HPDE6-E6E7 (cell line): ENCODE results near the gene EPB41L4A.
"Not testable (repeated sequence)": the region's sequence is repeated elsewhere in the genome, so short reads cannot be mapped to it uniquely, and the experiment has no call there.

Experiments
- DNase-seq: peaks from one replicate; pipeline ENCODE4 v3.0.0; 2011; ENCODE audit warnings: missing footprints; ENCODE audit errors: extremely low spot score

EPB41L4A gene

GRCh38 chr5:112419164-112419985 is at the start of gene EPB41L4A:
EPB41L4A (minus strand) TSS chr5:112419277; CDS start chr5:112419039, 238 bp downstream.
- DNase-seq = peak; percentile 52

DNA sequence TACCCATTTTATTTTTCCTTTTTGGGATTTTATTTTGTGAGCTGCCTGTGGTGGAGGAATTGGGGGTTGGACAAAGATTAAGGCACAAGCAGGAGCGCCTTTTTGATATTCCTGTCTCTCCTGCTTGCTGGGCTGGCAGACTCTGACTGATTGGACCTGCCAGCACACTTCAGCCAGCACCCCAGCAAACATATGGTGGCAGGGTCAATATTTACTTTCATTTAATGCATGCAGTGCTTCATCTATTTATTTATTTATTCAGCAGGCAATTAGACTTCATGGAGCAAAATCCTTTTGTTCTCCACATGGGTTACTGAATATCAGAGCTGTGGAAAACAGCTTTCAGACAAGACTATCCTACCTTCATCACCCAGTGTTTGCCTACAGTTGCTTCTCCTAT is 48.4 kb upstream of the EPB41L4A start:
- no peak for DNase-seq

GRCh38 chr5:112466261-112466660 is 47.2 kb upstream of the EPB41L4A start:
- not testable (repeated sequence) for DNase-seq

DNA sequence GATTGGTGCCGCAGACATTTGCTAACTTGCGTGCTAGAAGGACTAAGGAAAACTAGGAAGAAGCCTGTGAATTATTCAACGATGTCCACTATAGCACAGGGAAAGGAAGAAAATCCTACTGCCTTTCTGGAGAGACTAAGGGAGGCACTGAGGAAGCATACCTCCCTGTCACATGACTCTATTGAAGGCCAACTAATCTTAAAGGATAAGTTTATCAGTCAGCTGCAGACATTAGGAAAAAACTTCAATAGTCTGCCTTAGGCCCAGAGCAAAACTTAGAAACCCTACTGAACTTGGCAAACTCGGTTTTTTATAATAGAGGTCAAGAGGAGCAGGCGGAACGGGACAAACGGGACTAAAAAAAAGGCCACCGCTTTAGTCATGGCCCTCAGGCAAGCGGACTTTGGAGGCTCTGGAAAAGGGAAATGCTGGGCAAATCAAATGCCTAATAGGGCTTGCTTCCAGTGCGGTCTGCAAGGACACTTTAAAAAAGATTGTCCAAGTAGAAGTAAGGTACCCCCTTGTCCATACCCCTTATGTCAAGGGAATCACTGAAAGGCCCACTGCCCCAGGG is 28.2 kb upstream of the EPB41L4A start:
- DNase-seq = not testable (repeated sequence)

- DNase-seq = no peak
Measured at GRCh38 chr5:112445626-112446350, 26.7 kb upstream of the EPB41L4A start.

DNA sequence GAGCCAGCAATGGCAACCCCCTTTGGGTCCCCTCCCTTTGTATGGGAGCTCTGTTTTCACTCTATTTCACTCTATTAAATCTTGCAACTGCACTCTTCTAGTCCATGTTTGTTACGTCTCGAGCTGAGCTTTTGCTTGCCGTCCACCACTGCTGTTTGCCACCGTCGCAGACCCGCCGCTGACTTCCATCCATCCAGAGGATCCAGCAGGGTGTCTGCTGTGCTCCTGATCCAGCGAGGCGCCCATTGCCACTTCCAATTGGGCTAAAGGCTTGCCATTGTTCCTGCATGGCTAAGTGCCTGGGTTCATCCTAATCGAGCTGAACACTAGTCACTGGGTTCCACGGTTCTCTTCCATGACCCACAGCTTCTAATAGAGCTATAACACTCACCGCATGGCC is 24.9 kb upstream of the EPB41L4A start:
- not testable (repeated sequence) for DNase-seq

GRCh38 chr5:112440031-112440430 is 21.0 kb upstream of the EPB41L4A start:
- no peak for DNase-seq

DNA sequence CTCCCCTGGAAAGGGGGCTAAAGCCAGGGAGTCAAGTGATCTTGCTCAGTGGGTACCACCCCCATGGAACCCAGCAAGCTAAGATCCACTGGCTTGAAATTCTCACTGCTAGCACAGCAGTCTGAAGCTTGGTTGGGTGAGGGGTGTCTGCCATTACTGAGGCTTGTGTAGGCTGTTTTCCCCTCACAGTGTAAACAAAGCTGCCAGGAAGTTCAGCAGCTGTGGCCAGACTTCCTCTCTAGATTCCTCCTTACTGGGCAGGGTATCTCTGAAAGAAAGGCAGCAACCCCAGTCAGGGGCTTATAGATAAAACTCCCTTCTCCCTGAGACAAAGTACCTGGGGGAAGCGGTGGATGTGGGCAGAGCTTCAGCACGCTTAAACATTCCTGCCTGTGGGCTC is 17.1 kb upstream of the EPB41L4A start:
- DNase-seq = no peak

GRCh38 chr5:112434641-112435040 is 15.6 kb upstream of the EPB41L4A start:
- DNase-seq = no peak

- DNase-seq = not testable (repeated sequence)
Measured at GRCh38 chr5:112426202-112426601, 7.1 kb upstream of the EPB41L4A start.

- peak; percentile 81 for DNase-seq
Measured at GRCh38 chr5:112419986-112420864, 1.1 kb upstream of the EPB41L4A start.

DNA sequence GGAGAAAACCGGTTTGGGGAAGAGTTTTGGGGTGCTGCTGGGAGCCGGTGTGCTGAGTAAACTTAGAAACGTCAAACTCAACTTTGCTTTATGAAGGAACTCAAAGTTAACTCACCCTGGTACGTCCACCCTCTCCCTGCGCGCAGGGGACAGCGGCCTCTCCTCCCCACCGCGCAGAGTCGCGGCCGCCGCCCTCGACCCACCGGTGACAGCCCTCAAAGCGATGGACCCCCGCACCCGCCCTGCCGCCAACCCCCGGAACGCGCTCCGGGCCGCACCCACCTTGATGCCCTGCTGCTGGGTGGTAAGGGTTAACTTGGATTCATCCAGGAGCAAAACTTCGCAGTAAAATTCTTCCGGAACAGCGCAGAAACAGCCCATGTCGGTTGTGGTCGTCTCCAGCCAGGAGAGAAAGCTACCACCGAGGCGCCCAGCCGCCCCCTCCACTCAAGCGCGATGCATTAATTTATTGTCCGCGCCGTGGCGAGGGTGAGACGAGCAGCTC is 366 bp downstream of the EPB41L4A start:
- no peak for DNase-seq

DNA sequence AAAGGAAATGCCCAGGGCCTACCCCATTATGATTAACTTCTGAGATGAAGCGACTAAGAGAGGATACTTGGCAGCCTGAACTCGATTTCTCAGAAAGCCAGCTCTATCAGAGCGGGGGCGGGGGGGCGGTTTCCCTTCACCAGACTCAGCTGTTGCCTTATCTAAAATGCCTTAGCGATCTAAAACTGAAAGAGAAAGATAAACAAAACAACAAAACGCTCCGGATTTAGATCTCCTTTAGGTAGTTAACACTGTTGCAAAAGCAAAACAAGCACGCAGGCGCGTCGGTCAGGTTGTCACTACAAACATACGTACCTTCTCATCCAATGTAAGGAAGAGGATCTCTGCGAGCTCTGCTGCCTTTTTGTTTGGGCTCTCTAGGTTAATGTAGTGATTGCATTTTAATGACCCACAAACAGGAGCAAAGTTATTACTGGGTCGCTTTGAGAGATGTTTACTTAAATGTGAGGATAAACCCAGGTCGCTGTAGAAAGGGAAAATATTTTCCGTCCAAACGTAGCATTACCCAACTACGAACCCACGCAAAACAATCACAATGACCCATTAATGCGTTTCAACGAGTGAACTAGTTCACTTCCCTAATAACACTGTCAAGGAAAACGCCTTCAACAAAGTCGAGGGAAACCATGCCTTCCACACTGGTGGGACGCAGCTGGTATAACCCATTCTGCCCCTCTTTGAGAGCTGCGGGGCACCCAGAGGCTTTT is 982 bp downstream of the EPB41L4A start:
- peak; percentile 31 for DNase-seq

GRCh38 chr5:112415552-112415951 is 3.5 kb downstream of the EPB41L4A start:
- no peak for DNase-seq

DNA sequence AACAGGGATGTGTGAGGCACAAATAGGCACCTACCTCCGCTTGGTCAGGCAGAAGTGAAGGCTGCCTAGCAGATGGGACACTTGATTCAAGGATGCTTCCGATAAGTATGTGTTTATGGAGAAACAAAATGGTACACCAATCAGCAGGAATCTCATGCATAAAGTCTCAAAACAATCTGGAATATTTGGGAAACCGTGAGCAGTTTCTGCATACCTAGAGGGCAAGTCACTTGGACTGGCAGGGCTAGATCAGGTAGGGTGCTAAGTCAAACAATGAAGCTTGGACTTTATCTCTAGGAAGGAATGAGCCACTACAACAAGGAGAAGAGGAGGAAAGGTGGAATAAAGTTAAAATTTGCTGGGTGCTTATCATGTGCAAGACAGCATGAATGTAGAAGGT is 5.5 kb downstream of the EPB41L4A start:
- DNase-seq = no peak

DNA sequence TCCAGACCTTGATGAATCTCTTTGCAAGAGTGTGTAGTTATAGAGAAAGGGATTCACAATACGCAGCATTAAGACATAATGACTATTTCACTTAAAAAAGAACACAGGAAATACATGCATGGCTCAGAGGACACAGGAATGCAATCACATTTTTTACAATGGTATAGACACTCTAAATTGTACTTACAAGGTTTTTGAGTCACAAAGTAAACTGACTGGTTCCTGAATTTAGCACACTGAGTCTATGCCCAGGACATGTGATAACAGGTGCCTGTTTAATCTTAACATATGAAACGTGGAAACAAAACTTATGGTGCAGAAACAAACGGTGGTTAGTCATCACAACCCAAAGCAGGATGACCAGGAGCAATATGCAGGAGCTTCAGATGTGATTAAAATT is 6.7 kb downstream of the EPB41L4A start:
- peak; percentile 67 for DNase-seq

DNA sequence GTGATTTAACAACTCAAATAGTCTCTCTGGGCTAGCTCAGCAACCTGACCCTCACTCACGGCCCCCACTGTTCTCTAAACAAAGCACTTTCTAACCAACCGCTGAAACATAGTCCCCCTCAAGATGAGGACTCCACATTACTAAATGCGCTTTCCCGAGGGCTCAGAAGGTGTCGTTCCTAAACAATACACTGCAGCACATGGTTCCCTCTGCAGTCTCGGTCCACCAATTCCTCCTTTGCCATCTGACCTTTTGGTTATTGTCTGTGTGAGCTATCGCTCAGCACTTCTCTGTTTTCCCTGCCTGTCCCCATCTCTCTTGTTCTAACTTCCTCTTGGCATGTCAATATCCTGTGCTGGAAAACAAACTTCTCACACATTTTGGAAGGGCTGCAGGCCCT is 7.2 kb downstream of the EPB41L4A start:
- no peak for DNase-seq

DNA sequence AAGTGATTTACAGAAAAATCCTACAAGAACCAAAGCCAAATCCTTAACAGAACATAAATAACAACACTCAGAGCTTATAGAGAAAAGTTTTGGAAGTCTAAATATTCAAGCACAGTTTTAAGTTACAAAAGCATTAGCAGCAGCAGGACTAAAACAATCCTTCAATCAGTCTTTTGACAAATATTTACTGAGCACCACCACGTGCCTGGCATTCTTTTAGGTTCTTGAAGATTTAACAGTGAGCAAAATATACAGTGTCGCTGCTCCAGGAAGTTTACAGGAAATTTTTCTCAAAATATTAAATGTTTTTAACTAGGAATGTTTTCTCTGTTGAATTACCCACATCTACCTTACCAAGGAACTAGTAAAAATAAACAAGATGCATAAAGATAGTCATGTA is 11.4 kb downstream of the EPB41L4A start:
- DNase-seq = no peak

- no peak for DNase-seq
Measured at GRCh38 chr5:112407240-112407639, 11.8 kb downstream of the EPB41L4A start.

DNA sequence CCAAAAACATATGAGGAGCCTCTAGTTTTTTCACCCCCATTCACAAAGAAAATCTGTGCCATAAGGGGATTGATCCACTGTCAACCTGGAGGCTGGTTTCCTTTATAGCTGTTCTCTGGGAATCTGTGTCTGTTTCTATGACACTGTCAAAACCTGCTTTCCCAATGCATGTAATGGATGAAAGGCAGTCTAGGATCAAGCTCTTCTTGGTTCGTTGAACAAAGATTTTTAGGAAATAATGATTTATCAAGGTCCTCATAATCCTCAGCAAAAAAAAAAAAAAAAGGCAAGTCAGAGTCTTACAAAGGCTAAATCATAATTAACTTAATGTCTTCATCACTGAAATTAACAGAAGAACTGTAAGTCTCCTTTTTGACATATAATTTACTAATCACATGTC is 16.0 kb downstream of the EPB41L4A start:
- DNase-seq = no peak

DNA sequence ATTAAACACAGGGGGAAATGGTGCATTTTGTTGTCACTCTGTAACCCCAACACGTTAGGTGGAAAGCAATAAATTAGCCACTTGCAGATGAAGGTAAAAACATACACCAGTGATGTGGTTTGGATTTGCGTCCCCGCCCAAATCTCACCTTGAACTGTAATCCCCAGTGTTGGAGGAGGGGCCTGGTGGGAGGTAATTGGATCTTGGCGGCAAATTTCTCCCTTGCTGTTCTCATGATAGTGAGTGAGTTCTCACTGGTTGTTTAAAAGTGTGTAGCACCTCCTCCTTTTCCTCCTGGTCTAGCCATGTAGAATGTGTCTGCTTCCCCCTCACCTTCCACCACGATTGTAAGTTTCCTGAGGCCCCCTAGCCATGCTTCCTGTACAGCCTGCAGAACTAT is 17.2 kb downstream of the EPB41L4A start:
- DNase-seq = no peak
